Gastrocnemius medialis (tissue), 4 donors: ENCODE measurements around the gene SMARCA1. TPM values are rescaled to one million over a fixed set of nuclear protein-coding genes. Genes with fewer than 3 reads are reported as not detected.
"Not testable (repeated sequence)": the region's sequence is repeated elsewhere in the genome, so short reads cannot be mapped to it uniquely, and the experiment has no call there.

Experiments
- ATAC-seq, 2 donors: fragments of 150-250 bp; one replicate each; pipeline ENCODE4 v1.9.1; 2016
- DNase-seq, 2 donors: peaks; one replicate each; pipeline ENCODE4 v3.0.0-alpha.2; 2019
- H3K27ac ChIP-seq, 4 donors: fragments of 200-600 bp; sonication (generic); 1 replicate in 1 of 4; 2 replicates in 3 of 4; pipeline ENCODE4 v1.5.1; 2016 to 2018; ENCODE audit warnings: mild to moderate bottlenecking in 2 of 4, moderate library complexity in 1 of 4
- H3K27me3 ChIP-seq, 3 donors: fragments of 200-600 bp; sonication (generic) in 2 of 3; 1 replicate in 1 of 3; 2 replicates in 2 of 3; pipeline versions ENCODE4 v1.5.1 to v1.6.0; 2016 to 2019; ENCODE audit warnings: mild to moderate bottlenecking in 1 of 3, moderate library complexity in 1 of 3
- H3K36me3 ChIP-seq, 2 donors: fragments of 200-600 bp; sonication (generic) in 1 of 2; one replicate each; pipeline ENCODE4 v1.5.1; 2017 to 2018
- H3K4me1 ChIP-seq, 2 donors: fragments of 200-600 bp; sonication (generic) in 1 of 2; one replicate each; pipeline ENCODE4 v1.5.1; 2016 to 2017; ENCODE audit warnings: mild to moderate bottlenecking in 2 of 2
- H3K4me3 ChIP-seq, 4 donors: fragments of 200-600 bp; sonication (generic) in 3 of 4; 1 replicate in 1 of 4; 2 replicates in 3 of 4; pipeline ENCODE4 v1.5.1; 2016 to 2019; ENCODE audit warnings: mild to moderate bottlenecking in 2 of 4
- H3K9me3 ChIP-seq, 3 donors: fragments of 200-600 bp; sonication (generic) in 2 of 3; 1 replicate in 1 of 3; 2 replicates in 2 of 3; pipeline ENCODE4 v1.5.1; 2016 to 2019
- POLR2A ChIP-seq, 2 donors: fragments of 450-650 bp; IDR thresholded peaks; one replicate each; pipeline ENCODE4 v1.6.1; 2017; ENCODE audit warnings: antibody characterized with exemption in 2 of 2, mild to moderate bottlenecking in 2 of 2, moderate library complexity in 2 of 2
- in situ Hi-C, 4 donors: fragments of 200-750 bp; cut with MboI; loops; one replicate each; pipeline versions ENCODE4 v1.15.0 to v1.8.0; 2017; ENCODE audit warnings: low sequenced_read_pairs in 4 of 4
- intact Hi-C: fragments of 100-400 bp; cut with DNase I; formaldehyde crosslinking; loops from one replicate; pipeline ENCODE4 v1.15.1; 2023; ENCODE audit warnings: low total_unique reads
- total RNA-seq, 4 donors: library from RNA; depleted of rRNA; stranded (reverse); fragments of >200 nt; gene quantifications; one replicate each; pipeline versions ENCODE4 v1.1.0 to v1.2.3, GENCODE V29; 2016
- TF ChIP-seq, protein P1 (sequence below), 5 experiments: fragments of 450-650 bp in 3 of 5; fragments of 200-600 bp in 2 of 5; sonication (generic) in 2 of 5; IDR thresholded peaks in 4 of 5; conservative IDR thresholded peaks in 1 of 5; 1 replicate in 4 of 5; 2 replicates in 1 of 5; pipeline ENCODE4 v1.5.1; 2016 to 2019; ENCODE audit warnings: antibody characterized with exemption in 5 of 5, mild to moderate bottlenecking in 3 of 5, moderate library complexity in 3 of 5

Gene SMARCA1
- total RNA-seq, 4 donors from 2014 or later = 11.6 to 16.7 (median 15.9) TPM

DNA sequence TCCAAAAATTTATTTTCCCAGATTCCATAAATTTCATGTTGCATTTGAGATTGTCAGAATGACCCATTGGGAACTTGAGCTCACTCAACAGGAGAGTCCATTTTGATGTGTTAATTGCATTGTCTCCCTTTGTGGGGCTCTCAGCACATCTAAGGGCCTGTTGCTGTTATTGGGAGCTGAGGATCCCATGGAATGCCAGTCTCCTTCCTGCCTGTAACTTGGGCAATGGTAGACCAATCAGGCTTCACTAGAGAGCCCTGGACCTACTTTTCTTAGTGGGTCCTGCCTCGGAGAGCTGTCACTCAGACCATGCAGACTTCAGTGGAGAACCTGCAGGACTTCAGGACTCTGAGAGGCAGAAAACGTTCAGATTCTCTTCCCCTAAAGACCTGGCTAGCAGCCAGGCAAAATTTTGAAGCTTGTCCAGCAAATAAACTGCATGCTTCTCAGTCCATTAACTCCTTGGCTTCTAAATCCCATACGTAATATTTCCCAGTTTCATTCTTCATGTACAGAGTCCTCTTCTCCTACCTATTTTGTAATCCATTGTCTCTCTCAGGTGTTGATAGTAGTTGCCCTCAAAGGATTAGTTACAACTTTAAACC, 41.9 kb upstream of the SMARCA1 start:
- Histone ChIP-seq H3K27me3 (no peaks in the 10 kb centered on the region), H3K9me3 (no peaks in the 10 kb centered on the region), H3K4me1 (peaks cover 7 to 12% of the 10 kb centered on the region in 2 donors), H3K4me3 (no peak overlapping the region), H3K27ac (no peak overlapping the region), H3K36me3 (no peaks in the 10 kb centered on the region)
- in situ Hi-C loops (no loop called here), intact Hi-C loops (no loop called here)
- ATAC-seq (no peak), DNase-seq (no peak)
- TF ChIP-seq, protein P1, sequence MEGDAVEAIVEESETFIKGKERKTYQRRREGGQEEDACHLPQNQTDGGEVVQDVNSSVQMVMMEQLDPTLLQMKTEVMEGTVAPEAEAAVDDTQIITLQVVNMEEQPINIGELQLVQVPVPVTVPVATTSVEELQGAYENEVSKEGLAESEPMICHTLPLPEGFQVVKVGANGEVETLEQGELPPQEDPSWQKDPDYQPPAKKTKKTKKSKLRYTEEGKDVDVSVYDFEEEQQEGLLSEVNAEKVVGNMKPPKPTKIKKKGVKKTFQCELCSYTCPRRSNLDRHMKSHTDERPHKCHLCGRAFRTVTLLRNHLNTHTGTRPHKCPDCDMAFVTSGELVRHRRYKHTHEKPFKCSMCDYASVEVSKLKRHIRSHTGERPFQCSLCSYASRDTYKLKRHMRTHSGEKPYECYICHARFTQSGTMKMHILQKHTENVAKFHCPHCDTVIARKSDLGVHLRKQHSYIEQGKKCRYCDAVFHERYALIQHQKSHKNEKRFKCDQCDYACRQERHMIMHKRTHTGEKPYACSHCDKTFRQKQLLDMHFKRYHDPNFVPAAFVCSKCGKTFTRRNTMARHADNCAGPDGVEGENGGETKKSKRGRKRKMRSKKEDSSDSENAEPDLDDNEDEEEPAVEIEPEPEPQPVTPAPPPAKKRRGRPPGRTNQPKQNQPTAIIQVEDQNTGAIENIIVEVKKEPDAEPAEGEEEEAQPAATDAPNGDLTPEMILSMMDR (IDR thresholded peaks at IDR 0.05 in 4 of 5, conservative IDR thresholded peaks at IDR 0.05 in 1 of 5) = no peak
- no peak for TF ChIP-seq POLR2A (IDR thresholded peaks at IDR 0.05)

DNA sequence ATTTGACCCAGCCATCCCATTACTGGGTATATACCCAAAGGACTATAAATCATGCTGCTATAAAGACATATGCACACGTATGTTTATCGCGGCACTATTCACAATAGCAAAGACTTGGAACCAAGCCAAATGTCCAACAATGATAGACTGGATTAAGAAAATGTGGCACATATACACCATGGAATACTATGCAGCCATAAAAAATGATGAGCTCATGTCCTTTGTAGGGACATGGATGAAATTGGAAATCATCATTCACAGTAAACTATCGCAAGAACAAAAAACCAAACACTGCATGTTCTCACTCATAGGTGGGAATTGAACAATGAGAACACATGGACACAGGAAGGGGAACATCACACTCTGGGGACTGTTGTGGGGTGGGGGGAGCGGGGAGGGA, 41.1 kb upstream of the SMARCA1 start:
- DNase-seq, ATAC-seq, H3K9me3 ChIP-seq, intact Hi-C loops, H3K4me3 ChIP-seq, H3K36me3 ChIP-seq, H3K27ac ChIP-seq, H3K27me3 ChIP-seq, in situ Hi-C loops: not testable (repeated sequence)
- H3K4me1 ChIP-seq = peaks cover 7 to 12% of the 10 kb centered on the region in 2 donors

DNA sequence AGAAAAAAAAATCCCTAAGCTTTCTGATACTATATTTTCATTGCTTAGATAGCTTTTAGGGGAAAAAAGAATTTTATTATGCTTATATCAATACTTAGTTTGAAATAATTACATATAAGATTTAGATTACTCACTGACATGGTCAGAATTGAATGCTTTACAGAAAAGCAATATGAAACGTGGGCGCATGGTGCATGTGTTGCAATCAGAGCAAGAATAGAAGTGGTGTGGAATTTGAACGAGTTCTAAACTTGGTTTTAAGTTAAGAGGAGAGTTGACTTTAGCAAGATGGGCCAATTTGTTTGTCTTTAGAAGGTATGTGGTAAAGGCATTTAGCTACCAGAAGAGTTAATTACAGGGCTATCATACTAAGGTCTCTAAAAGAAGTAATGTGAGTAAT, 38.2 kb upstream of the SMARCA1 start:
- Histone ChIP-seq H3K27me3 (no peaks in the 10 kb centered on the region), H3K36me3 (peaks cover 0 to 8% of the 10 kb centered on the region in 2 donors), H3K4me3 (no peak overlapping the region), H3K27ac (peak overlapping the region; percentile 54 to 68 (median 62)), H3K9me3 (no peaks in the 10 kb centered on the region), H3K4me1 (peaks cover 7 to 12% of the 10 kb centered on the region in 2 donors)
- in situ Hi-C loops (no loop called here), intact Hi-C loops (no loop called here)
- peak in 1 of 2 donors; percentile 9 for DNase-seq
- peak; percentile 69 to 71 for ATAC-seq
- TF ChIP-seq, protein P1 (IDR thresholded peaks at IDR 0.05 in 4 of 5, conservative IDR thresholded peaks at IDR 0.05 in 1 of 5) = no peak
- TF ChIP-seq POLR2A (IDR thresholded peaks at IDR 0.05) = no peak

DNA sequence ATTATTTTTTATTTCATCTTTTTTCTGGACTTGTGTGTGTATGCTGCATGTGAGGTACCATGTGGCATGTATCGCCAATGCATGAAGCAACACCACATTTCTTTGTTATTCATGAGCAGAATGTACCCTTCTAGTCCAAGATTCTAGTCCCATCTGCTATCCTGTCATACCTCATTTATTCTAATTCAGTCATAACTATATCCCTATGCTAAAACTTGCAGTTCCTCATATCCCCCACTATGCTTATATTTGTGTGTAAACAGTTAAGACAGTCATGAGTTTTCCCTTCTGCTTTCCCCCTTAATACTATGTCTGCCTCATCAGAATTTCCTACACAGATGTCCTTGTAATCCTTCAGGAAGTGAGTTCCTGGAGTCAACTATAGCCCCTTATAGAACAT, 36.5 kb upstream of the SMARCA1 start:
- no peak for TF ChIP-seq POLR2A (IDR thresholded peaks at IDR 0.05)
- TF ChIP-seq, protein P1 (IDR thresholded peaks at IDR 0.05 in 4 of 5, conservative IDR thresholded peaks at IDR 0.05 in 1 of 5) = no peak
- H3K36me3 ChIP-seq = peaks cover 0 to 8% of the 10 kb centered on the region in 2 donors
- no peak for DNase-seq
- no peak for ATAC-seq
- H3K4me1 ChIP-seq = peaks cover 7 to 12% of the 10 kb centered on the region in 2 donors
- no peak overlapping the region for H3K27ac ChIP-seq
- intact Hi-C loops (no loop called here), in situ Hi-C loops (no loop called here)
- H3K4me3 ChIP-seq = no peak overlapping the region
- H3K27me3 ChIP-seq = no peaks in the 10 kb centered on the region
- H3K9me3 ChIP-seq = no peaks in the 10 kb centered on the region

DNA sequence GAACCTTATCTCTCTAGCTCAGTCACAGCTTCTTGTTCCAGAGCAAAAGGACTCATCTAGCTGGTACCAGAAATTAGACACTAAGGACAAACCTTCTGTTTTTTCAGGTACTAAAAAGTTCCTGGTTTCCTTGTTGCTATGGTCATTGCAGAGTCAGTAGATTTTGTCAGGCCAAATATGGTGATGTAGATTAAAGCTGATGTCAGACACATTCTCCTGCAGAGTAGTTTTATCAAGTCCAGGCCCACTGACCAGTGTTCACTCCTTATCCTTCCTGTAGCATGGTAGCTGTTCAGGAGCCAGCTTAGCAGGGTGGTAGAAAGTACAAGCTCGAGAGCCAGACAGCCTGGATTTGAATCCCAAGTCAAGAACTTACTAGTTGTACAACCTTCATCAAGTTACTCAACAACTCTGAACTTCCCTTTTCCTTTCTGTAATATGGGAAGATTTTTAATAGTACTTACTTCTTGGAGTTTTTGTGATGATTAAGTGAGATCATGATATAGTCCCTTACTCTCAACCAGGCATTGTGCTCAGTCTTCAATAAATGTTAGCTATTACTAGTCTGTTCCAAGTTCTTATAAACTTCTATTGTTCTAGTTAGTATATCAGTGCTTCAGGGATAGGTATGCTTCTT, 34.7 kb upstream of the SMARCA1 start:
- H3K4me3 ChIP-seq = no peak overlapping the region
- in situ Hi-C loops (no loop called here), intact Hi-C loops (no loop called here)
- TF ChIP-seq, protein P1 (IDR thresholded peaks at IDR 0.05 in 4 of 5, conservative IDR thresholded peaks at IDR 0.05 in 1 of 5) = no peak
- no peaks in the 10 kb centered on the region for H3K27me3 ChIP-seq
- no peak for DNase-seq
- H3K4me1 ChIP-seq = peaks cover 7 to 12% of the 10 kb centered on the region in 2 donors
- no peaks in the 10 kb centered on the region for H3K9me3 ChIP-seq
- ATAC-seq = no peak
- no peak overlapping the region for H3K27ac ChIP-seq
- peaks cover 0 to 8% of the 10 kb centered on the region in 2 donors for H3K36me3 ChIP-seq
